H1 (cell line): ENCODE measurements around the gene TPO. TPM values are rescaled to one million over a fixed set of nuclear protein-coding genes. Genes with fewer than 3 reads are reported as not detected.

Source experiments
- CTCF ChIA-PET: fragments of 300-600 bp; sonication (Branson Sonifier 250); formaldehyde crosslinking; loops from one replicate; lab custom pipeline; 2021; ENCODE audit not compliant: partially characterized antibody; lab: Charles Lee
- POLR2A ChIA-PET: fragments of 300-600 bp; sonication (Branson Sonifier 250); formaldehyde crosslinking; loops from one replicate; lab custom pipeline; 2021; ENCODE audit warnings: inconsistent platforms; ENCODE audit not compliant: partially characterized antibody; lab: Charles Lee
- DNase-seq, 2 experiments: peaks; one replicate each; pipeline versions ENCODE4 v3.0.0 to v3.0.0-alpha.2; 2010 to 2022; ENCODE audit warnings: low spot score in 2 of 2, low read depth in 1 of 2, mixed read lengths in 1 of 2
- FAIRE-seq: peaks from 2 replicates; lab custom pipeline; 2011; peaks lifted over from hg19 to GRCh38; lab: Jason Lieb, UNC
- H2AFZ ChIP-seq: 2 replicates; pipeline ENCODE4 v1.8.1; 2012; ENCODE audit warnings: low read length, inconsistent platforms
- H2AK5ac ChIP-seq: 2 replicates; pipeline ENCODE4 v1.6.1; 2013; ENCODE audit warnings: low read depth, low read length
- H2BK120ac ChIP-seq: replicated peaks from 2 replicates; pipeline ENCODE3; 2013; ENCODE audit warnings: low read depth, low read length, inconsistent platforms
- H2BK12ac ChIP-seq: 2 replicates; pipeline ENCODE4 v1.6.1; 2013; ENCODE audit warnings: low read depth, low read length
- H2BK15ac ChIP-seq: 2 replicates; pipeline ENCODE4 v1.6.1; 2013; ENCODE audit warnings: low read length
- H2BK20ac ChIP-seq: 2 replicates; pipeline ENCODE4 v1.6.1; 2013; ENCODE audit warnings: low read length
- H2BK5ac ChIP-seq: 2 replicates; pipeline ENCODE4 v1.6.1; 2013; ENCODE audit warnings: low read depth, low read length
- H3K14ac ChIP-seq: 2 replicates; pipeline ENCODE4 v1.6.1; 2013; ENCODE audit warnings: inconsistent platforms; ENCODE audit not compliant: insufficient read length
- H3K18ac ChIP-seq: 2 replicates; pipeline ENCODE4 v1.6.1; 2013; ENCODE audit warnings: low read length; ENCODE audit errors: extremely low read depth
- H3K23ac ChIP-seq: 2 replicates; pipeline ENCODE4 v1.6.1; 2013; ENCODE audit warnings: inconsistent platforms; ENCODE audit not compliant: insufficient read length
- H3K23me2 ChIP-seq: 2 replicates; pipeline ENCODE4 v1.6.1; 2013; ENCODE audit warnings: low read depth, low read length
- H3K27ac ChIP-seq: 2 replicates; pipeline ENCODE4 v1.6.1; 2011; ENCODE audit warnings: low read depth, low read length, inconsistent platforms
- H3K27me3 ChIP-seq, 4 experiments: replicated peaks in 1 of 4; 1 replicate in 1 of 4; 2 replicates in 3 of 4; pipeline versions ENCODE4 v1.6.1 to v1.8.1; 2011 to 2013; ENCODE audit warnings: low read length in 3 of 4, mild to moderate bottlenecking in 3 of 4, inconsistent platforms in 2 of 4, mixed read lengths in 2 of 4, moderate library complexity in 1 of 4; ENCODE audit not compliant: control insufficient read depth in 3 of 4, insufficient read depth in 3 of 4; ENCODE audit errors: extremely low read depth in 1 of 4
- H3K36me3 ChIP-seq, 4 experiments: 2 replicates each; pipeline versions ENCODE4 v1.6.1 to v1.8.1; 2011 to 2013; ENCODE audit warnings: mild to moderate bottlenecking in 4 of 4, low read length in 3 of 4, moderate library complexity in 2 of 4, control low read depth in 1 of 4, inconsistent platforms in 1 of 4; ENCODE audit not compliant: insufficient read depth in 4 of 4, control insufficient read depth in 2 of 4
- H3K4ac ChIP-seq: replicated peaks from 2 replicates; pipeline ENCODE3; 2013; ENCODE audit warnings: low read length, low read depth, mixed read lengths, inconsistent platforms; ENCODE audit not compliant: insufficient read length
- H3K4me1 ChIP-seq, 4 experiments: replicated peaks in 1 of 4; 1 replicate in 1 of 4; 2 replicates in 3 of 4; pipeline versions ENCODE4 v1.6.1 to v1.8.1; 2011 to 2013; ENCODE audit warnings: low read length in 3 of 4, inconsistent platforms in 2 of 4, mixed read lengths in 1 of 4; ENCODE audit not compliant: insufficient read depth in 4 of 4, control insufficient read depth in 3 of 4
- H3K4me2 ChIP-seq, 2 experiments: 2 replicates each; pipeline versions ENCODE4 v1.6.1 to v1.8.1; 2011 to 2013; ENCODE audit warnings: low read depth in 2 of 2, low read length in 2 of 2, control low read depth in 1 of 2, inconsistent platforms in 1 of 2, mild to moderate bottlenecking in 1 of 2; ENCODE audit not compliant: insufficient read depth in 1 of 2
- H3K4me3 ChIP-seq, 4 experiments: fragments of 200-600, 300-600 bp in 1 of 4; sonication (generic), shearing (Covaris generic), sonication (Bioruptor Twin) in 1 of 4; 2 replicates each; pipeline versions ENCODE4 v1.5.1 to v1.8.1; 2011 to 2016; ENCODE audit warnings: low read length in 4 of 4, low read depth in 3 of 4, control low read depth in 2 of 4, inconsistent platforms in 2 of 4, mild to moderate bottlenecking in 2 of 4, mixed read lengths in 1 of 4, moderate library complexity in 1 of 4; ENCODE audit not compliant: insufficient read depth in 2 of 4; ENCODE audit errors: extremely low read depth in 1 of 4
- H3K56ac ChIP-seq: replicated peaks from 2 replicates; pipeline ENCODE3; 2013; ENCODE audit warnings: low read depth, mild to moderate bottlenecking, mixed read lengths, low read length, inconsistent platforms; ENCODE audit not compliant: insufficient read length
- H3K79me1 ChIP-seq: 2 replicates; pipeline ENCODE4 v1.6.1; 2013; ENCODE audit warnings: low read depth, low read length, control low read depth
- H3K79me2 ChIP-seq, 2 experiments: 2 replicates each; pipeline versions ENCODE4 v1.6.1 to v1.8.1; 2012 to 2013; ENCODE audit warnings: low read length in 2 of 2, mild to moderate bottlenecking in 2 of 2, inconsistent platforms in 1 of 2; ENCODE audit not compliant: insufficient read depth in 2 of 2, control insufficient read depth in 1 of 2
- H3K9ac ChIP-seq, 4 experiments: replicated peaks in 1 of 4; 1 replicate in 1 of 4; 2 replicates in 3 of 4; pipeline versions ENCODE4 v1.6.1 to v1.8.1; 2011 to 2013; ENCODE audit warnings: low read depth in 3 of 4, low read length in 3 of 4, control low read depth in 2 of 4, mild to moderate bottlenecking in 2 of 4, moderate library complexity in 2 of 4, inconsistent platforms in 1 of 4; ENCODE audit errors: extremely low read depth in 1 of 4
- H3K9me3 ChIP-seq, 2 experiments: 2 replicates each; pipeline versions ENCODE4 v1.6.1 to v1.8.1; 2012 to 2013; ENCODE audit warnings: mild to moderate bottlenecking in 2 of 2, moderate library complexity in 2 of 2, control low read depth in 1 of 2, inconsistent platforms in 1 of 2, low read depth in 1 of 2, low read length in 1 of 2, mixed read lengths in 1 of 2; ENCODE audit not compliant: insufficient read depth in 2 of 2
- H4K20me1 ChIP-seq, 2 experiments: replicated peaks in 1 of 2; 2 replicates each; pipeline versions ENCODE3 to v1.8.1; 2011 to 2013; ENCODE audit warnings: inconsistent platforms in 2 of 2, low read length in 2 of 2, mild to moderate bottlenecking in 1 of 2; ENCODE audit not compliant: insufficient read depth in 2 of 2, control insufficient read depth in 1 of 2
- H4K5ac ChIP-seq: 2 replicates; pipeline ENCODE4 v1.6.1; 2013; ENCODE audit warnings: low read length, low read depth, mixed read lengths, inconsistent platforms; ENCODE audit not compliant: insufficient read length
- H4K8ac ChIP-seq: 2 replicates; pipeline ENCODE4 v1.8.0; 2013; ENCODE audit warnings: mild to moderate bottlenecking, moderate library complexity, low read length, inconsistent platforms; ENCODE audit not compliant: insufficient read depth; ENCODE audit errors: extremely low read depth
- H4K91ac ChIP-seq: replicated peaks from 2 replicates; pipeline ENCODE3; 2013; ENCODE audit warnings: low read length, mixed read lengths, inconsistent platforms; ENCODE audit not compliant: insufficient read length
- CTBP2 ChIP-seq: IDR thresholded peaks from 2 replicates; pipeline ENCODE4 v1.7.0; 2011; ENCODE audit warnings: borderline replicate concordance, mild to moderate bottlenecking, moderate library complexity, mixed read lengths, low read length; ENCODE audit not compliant: insufficient read depth, insufficient read length
- WGBS, 2 experiments: shearing (Covaris generic) in 1 of 2; methylation state at CpG; one replicate each; pipeline versions ENCODE4 v1.1.6 to v1.1.7; 2013 to 2015; ENCODE audit warnings: low lambda C conversion rate in 2 of 2, mixed read lengths in 2 of 2, inconsistent platforms in 1 of 2, low coverage in 1 of 2, missing lambda C conversion rate in 1 of 2; ENCODE audit not compliant: insufficient replicate concordance in 2 of 2, insufficient coverage in 1 of 2, insufficient read length in 1 of 2; ENCODE audit errors: extremely low coverage in 1 of 2, missing lambda C conversion rate in 1 of 2; 5-methylcytosine and 5-hydroxymethylcytosine counted together
- polyA plus RNA-seq, 7 experiments: library from polyadenylated mRNA; depleted of rRNA in 3 of 7; stranded (reverse) in 5 of 7; unstranded in 2 of 7; fragments of >200 nt in 5 of 7; fragments of 200-250 nt in 2 of 7; gene quantifications; 1 replicate in 5 of 7; 2 replicates in 1 of 7; 4 replicates in 1 of 7; pipeline versions ENCODE4 v1.2.1 to v1.2.3, GENCODE V29; 2011 to 2013; ENCODE audit warnings: missing spikeins in 2 of 7, mixed read lengths in 2 of 7
- total RNA-seq: library from RNA; stranded (reverse); fragmentation: NEBNext Ultra II Directional; extraction: Animal tissue kit (Norgen Biotek cat#: 25700); gene quantifications from 2 replicates; pipeline ENCODE4 v1.2.1, GENCODE V29; 2021

Gene TPO
- total and polyA plus RNA-seq, 2 of the 8 experiments (the other 6 are each of a cell fraction or from before 2014, with no cell fraction given) = not detected

DNA sequence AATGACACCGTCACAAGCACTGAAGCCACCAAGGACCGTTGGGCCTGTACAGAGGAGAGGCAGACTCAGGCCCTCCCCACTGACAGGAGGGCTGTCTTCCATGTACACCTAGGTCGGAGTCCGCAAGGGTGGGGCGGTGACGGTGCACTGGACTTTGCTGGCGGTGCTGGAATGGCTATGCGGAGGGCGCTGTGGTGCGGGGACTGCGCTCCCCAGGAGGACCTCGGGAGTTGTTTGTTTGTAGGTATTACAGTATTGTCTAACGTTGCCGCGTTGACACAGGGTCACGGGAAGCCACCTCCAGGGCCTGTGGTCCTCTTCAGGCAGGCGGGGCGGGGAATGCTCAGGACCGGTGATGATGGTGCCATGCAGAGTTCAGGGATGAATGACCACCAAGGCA is 126.2 kb downstream of the TPO start:
- H2BK15ac ChIP-seq = no peak overlapping the region
- H3K27me3 ChIP-seq = no peaks in the 10 kb centered on the region
- no peak for TF ChIP-seq CTBP2
- no peak overlapping the region for H2BK12ac ChIP-seq
- H3K14ac ChIP-seq = no peak overlapping the region
- no peak overlapping the region for H2BK5ac ChIP-seq
- DNase-seq = no peak
- H4K91ac ChIP-seq = no peak overlapping the region
- H2BK20ac ChIP-seq = no peak overlapping the region
- H3K4me1 ChIP-seq = no peaks in the 10 kb centered on the region
- no peak overlapping the region for H3K4me2 ChIP-seq
- CTCF ChIA-PET = interaction anchor here (0.6 to 3.6 kb wide), 8 partner anchors 11 to 1475 kb away, joined by 3 to 29 read pairs (median 3); no protein-coding TSS in a partner anchor
- no peak overlapping the region for H3K4ac ChIP-seq
- no peak overlapping the region for H3K9ac ChIP-seq
- no peaks in the 10 kb centered on the region for H3K23me2 ChIP-seq
- no peaks in the 10 kb centered on the region for H3K36me3 ChIP-seq
- H3K18ac ChIP-seq = no peak overlapping the region
- H4K20me1 ChIP-seq = peaks cover 2% of the 10 kb centered on the region in 2 experiments
- 92% methylated on average over 19 of the region's 19 CpGs; no CpG with 5 or more reads in 1 of the 2 experiments for WGBS, 2 experiments
- FAIRE-seq = no peak
- H3K79me1 ChIP-seq = no peaks in the 10 kb centered on the region
- H3K27ac ChIP-seq = no peak overlapping the region
- no peak overlapping the region for H3K56ac ChIP-seq
- no peak overlapping the region for H2BK120ac ChIP-seq
- POLR2A ChIA-PET = no interaction called here
- H4K5ac ChIP-seq = no peak overlapping the region
- H4K8ac ChIP-seq = no peak overlapping the region
- no peaks in the 10 kb centered on the region for H3K79me2 ChIP-seq
- no peak overlapping the region for H2AK5ac ChIP-seq
- H3K9me3 ChIP-seq = no peaks in the 10 kb centered on the region
- H2AFZ ChIP-seq = no peak overlapping the region
- no peak overlapping the region for H3K23ac ChIP-seq
- no peak overlapping the region for H3K4me3 ChIP-seq
